HG03060 (cell line): ENCODE measurements around the gene BZW1.

Experiments
- ATAC-seq: cut with Tn5 transposase; IDR thresholded peaks from one replicate; pipeline ENCODE4 v1.9.1; 2021; ENCODE audit warnings: low read depth, moderate number of reproducible peaks; ENCODE audit not compliant: unreplicated experiment

BZW1 gene

GRCh38 chr2:200828572-200829257, 17.0 kb downstream of the BZW1 start:
- ATAC-seq: no peak

GRCh38 chr2:200829258-200829655, 17.5 kb downstream of the BZW1 start:
- ATAC-seq: no peak

GRCh38 chr2:200834701-200835100, 23.0 kb downstream of the BZW1 start:
- ATAC-seq: no peak

GRCh38 chr2:200839513-200839912, 27.8 kb downstream of the BZW1 start:
- no peak for ATAC-seq

- no peak for ATAC-seq
These were observed 32.6 kb downstream of the BZW1 start for GRCh38 chr2:200843993-200844948.

GRCh38 chr2:200845194-200845593, 33.5 kb downstream of the BZW1 start:
- ATAC-seq: no peak

- no peak for ATAC-seq
These were observed 34.1 kb downstream of the BZW1 start for GRCh38 chr2:200845669-200846325.

GRCh38 chr2:200847269-200847668, 35.6 kb downstream of the BZW1 start:
- no peak for ATAC-seq

GRCh38 chr2:200847939-200848338, 36.2 kb downstream of the BZW1 start:
- ATAC-seq: no peak

- ATAC-seq: no peak
These were observed 39.0 kb downstream of the BZW1 start for GRCh38 chr2:200850512-200851256.

GRCh38 chr2:200851398-200852248, 39.9 kb downstream of the BZW1 start:
- ATAC-seq: no peak

- no peak for ATAC-seq
These were observed 40.9 kb downstream of the BZW1 start for GRCh38 chr2:200852605-200853004.

GRCh38 chr2:200856806-200857205, 45.1 kb downstream of the BZW1 start:
- no peak for ATAC-seq

- no peak for ATAC-seq
These were observed 48.5 kb downstream of the BZW1 start for GRCh38 chr2:200860092-200860795.

GRCh38 chr2:200861617-200862155, 50.0 kb downstream of the BZW1 start:
- ATAC-seq: no peak

GRCh38 chr2:200862532-200863000, 50.9 kb downstream of the BZW1 start:
- no peak for ATAC-seq

- ATAC-seq: no peak
These were observed 52.1 kb downstream of the BZW1 start for GRCh38 chr2:200863782-200864175.

GRCh38 chr2:200864176-200865034, 52.7 kb downstream of the BZW1 start, which contains the start of gene CLK1:
Gene CLK1, minus strand, starts transcription at chr2:200864658. Its CDS starts 2,796 bp downstream, at chr2:200861862.
- ATAC-seq: peak; percentile 75
